D341Med (cell line): Measurements from ENCODE around the gene WNK4.

Experiments used
- DNase-seq: peaks from one replicate; pipeline ENCODE4 v3.0.0; 2012; ENCODE audit warnings: low spot score

Gene WNK4

DNA sequence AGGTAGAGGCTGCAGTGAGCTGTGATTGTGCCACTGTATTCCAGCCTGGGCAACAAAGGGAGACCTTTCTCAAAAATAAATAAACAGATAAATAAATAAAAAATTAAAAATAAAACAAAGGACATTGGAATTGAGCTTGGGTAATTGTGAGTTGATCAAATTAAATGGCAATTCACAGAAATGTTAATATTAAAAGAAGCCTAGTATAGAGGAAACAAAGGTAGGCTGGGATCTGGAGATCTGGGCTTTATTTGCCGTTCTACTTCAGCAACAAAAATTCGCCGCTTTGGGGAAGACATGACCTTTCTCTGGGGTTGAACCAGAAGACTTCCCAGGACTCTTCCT lies 7.5 kb upstream of the WNK4 start:
- no peak for DNase-seq

DNA sequence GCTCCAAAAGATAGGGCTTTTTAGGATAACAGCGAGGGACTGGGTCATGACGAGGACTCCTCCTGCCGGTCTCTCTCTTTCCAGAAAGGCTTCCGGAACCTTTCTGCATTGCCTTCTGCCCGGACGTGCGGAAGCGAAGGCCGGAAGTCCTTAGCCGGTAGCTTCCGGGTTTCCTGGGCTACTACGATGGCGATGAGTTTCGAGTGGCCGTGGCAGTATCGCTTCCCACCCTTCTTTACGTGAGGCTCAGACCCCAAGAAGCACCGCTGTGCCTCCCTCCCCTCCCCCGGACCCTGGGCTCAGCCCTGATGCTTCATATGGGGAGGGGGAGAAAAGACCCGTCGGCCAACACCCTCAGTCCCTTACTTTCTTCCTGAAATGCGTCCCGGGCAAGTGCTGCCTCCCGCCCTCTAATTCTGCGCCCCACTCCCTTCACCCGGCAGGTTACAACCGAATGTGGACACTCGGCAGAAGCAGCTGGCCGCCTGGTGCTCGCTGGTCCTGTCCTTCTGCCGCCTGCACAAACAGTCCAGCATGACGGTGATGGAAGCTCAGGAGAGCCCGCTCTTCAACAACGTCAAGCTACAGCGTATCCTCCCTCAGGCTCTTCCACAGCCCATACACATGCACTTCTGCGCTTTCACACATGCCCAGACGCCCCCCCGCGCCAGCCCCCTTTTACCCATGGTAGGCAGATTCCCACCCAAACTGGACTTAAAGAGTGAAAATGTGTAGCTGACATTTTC lies 6.9 kb upstream of the WNK4 start, which contains the start of gene VPS25:
TSS of gene VPS25 (plus strand) at position 160 of the 746 bp plus-strand sequence. CDS start at position 187, 27 bp downstream.
- peak; percentile 92 for DNase-seq

- DNase-seq = no peak
Observed at GRCh38 chr17:42774066-42774745, 6.2 kb upstream of the WNK4 start.

DNA sequence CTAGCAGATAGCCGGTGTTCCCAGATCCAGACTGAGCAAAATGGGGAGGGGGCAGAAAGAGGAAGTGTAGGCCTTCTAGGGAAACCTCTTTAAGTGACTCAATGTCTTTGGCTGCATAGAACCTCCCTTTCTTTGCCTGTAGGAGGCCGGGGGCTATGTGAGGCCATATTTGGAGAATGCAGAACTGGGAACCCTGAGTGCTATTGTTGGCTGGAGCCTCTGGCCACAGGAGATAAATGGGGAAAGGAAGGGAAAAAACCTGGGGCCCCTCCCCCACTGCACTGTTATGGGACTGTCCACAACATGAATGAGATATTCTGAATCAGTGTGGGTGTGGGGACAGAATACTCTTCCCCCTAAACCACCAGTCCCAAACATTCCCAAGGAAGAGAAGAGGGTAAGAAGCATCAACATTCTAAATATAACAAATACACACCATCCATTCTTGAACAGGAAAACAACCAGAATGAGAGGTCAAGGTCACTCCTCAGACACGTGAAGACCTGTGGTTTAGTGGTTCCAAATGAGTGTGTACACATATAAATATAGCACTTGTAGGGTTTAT lies 4.8 kb upstream of the WNK4 start:
- no peak for DNase-seq

DNA sequence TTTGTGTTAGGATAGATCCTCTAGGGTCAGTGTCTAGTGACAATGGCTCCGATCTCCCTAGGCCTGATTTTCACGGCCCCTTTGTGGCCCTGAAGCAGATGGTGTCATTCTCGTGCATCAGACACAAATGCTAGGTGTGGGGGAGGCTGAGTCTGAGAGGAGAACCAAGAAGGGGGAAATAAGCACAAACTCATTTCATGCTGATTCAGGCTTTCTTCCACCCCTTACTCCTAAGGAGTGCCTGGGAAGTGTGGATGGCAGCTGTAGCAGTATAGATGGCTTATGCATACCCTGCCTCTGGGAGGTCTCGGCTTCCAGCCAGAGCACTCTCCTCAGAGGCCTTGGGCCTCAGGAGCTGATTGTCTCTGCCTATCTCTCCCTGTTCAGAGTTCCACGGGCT lies 1.8 kb upstream of the WNK4 start:
- DNase-seq = no peak

DNA sequence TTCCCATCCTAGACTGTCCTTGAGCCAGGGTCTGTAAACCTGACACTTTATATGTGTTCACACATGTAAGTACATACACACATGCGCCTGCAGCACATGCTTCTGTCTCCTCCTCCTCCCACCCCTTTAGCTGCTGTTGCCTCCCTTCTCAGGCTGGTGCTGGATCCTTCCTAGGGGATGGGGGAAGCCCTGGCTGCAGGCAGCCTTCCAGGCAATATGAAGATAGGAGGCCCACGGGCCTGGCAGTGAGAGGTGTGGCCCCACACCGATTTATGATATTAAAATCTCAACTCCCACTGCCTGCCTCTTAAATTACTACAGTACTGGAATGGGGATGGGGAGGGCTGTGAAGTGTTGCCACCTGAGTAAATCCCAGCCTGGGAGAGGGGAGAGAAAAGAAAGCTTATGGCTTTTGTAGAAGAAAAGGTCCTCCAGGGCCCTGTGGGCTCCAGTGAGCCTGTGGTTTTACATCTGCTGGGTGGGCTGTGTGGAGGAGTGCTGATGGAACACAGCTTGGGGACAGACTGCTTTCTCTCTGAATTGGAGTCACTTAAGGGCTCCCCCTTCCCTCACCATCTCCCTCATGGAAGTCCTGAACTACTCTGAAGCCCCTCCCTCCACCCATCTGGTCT lies 990 bp upstream of the WNK4 start:
- DNase-seq = no peak

DNA sequence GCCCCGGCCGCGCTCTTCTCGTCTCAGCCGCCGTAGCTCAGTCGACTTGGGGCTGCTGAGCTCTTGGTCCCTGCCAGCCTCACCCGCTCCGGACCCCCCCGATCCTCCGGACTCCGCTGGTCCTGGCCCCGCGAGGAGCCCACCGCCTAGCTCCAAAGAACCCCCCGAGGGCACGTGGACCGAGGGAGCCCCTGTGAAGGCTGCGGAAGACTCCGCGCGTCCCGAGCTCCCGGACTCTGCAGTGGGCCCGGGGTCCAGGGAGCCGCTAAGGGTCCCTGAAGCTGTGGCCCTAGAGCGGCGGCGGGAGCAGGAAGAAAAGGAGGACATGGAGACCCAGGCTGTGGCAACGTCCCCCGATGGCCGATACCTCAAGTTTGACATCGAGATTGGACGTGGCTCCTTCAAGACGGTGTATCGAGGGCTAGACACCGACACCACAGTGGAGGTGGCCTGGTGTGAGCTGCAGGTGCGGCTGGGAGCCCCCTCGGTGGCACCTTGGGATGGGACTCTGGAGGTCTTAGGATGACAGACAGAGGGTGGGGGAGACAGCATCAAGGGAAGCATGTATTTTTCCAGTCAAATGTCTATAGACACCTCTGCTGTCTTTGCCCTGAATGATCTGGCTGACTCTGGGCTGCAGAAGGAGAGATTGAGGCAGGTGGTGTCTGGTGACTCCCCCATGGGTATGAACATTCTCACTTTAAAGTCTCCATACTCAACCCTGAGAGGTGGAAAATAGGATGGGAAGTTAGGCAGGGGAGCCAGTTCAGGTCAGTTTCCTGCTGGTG lies 635 bp downstream of the WNK4 start:
- DNase-seq = no peak

GRCh38 chr17:42781639-42782165 lies 1.3 kb downstream of the WNK4 start:
- DNase-seq = no peak

DNA sequence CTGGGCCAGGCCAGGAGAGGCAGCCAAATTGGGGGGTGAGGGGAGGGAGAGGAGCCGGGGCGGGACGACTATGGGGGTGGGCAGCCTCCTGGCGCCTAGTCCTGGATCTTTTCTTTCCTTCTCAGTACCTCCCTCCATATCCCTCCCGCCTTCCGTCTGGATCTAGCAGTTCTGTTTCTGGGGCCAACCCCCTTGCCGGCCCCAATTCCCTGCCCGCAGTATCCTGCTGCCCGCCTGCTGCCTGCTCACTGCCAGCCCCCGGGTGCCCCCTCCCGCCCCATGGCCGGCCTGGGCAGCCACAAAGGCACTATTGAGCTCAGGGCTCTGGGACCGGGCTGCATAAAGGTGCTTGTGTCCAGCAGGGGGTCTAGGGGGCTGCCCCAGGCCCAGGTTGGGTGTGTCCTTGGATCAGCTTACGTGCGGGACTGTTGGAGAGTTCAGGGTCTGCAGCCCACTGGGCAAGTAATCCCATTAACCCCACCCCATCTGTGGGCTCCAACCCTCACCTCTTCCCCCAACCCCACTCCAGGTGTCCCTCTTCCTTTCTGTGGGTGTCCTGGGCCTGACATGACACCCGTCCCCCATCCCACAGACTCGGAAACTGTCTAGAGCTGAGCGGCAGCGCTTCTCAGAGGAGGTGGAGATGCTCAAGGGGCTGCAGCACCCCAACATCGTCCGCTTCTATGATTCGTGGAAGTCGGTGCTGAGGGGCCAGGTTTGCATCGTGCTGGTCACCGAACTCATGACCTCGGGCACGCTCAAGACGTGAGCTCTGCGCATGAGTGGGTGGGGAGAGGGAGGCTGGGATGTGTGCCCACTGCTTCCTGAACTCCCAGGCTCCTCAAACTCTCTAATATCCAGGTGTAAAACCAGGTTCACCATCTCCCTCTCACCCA lies 2.0 kb downstream of the WNK4 start:
- DNase-seq = no peak

DNA sequence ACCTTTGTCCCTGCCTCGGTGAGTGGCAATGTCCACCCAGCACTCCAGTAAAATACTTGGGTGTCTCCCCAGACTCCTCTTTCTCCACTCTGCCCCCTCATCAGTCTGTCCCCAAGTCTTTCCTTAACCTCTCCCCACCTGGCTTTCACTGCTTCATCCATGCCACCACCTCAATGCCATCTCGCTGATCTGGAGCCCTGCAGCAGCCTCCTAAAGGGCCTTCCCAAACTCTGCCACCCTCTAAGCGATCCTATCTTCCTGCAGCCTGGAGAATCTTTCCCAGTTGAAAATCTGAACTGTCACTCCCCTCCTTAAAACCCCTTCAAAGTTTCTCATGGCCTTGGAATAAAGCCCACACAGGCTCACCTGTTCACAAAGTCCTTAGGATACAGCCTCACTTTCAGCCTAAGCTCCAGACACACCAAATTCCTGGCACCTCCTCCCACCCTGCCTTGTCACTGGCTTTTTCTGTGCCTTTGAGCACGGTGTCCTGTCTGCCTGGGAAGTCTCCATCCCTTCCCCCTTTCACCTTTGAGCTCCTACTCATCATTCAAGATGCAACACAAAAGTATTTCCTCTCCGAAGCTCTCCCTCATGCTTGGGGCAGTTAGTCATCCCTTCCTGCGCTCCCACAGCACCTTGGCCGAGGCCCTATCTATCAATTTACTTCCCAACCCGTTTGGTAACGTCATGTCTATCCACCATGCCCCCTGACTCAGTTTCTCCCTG lies 2.8 kb downstream of the WNK4 start:
- no peak for DNase-seq

DNA sequence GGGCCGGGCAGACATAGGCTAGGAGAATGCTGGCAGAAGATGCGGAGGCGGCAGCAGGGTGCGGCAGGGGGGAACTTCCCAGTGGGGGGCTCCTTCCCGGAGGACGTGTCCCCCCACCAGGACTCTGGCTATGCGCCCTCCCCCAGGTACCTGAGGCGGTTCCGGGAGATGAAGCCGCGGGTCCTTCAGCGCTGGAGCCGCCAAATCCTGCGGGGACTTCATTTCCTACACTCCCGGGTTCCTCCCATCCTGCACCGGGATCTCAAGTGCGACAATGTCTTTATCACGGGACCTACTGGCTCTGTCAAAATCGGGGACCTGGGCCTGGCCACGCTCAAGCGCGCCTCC lies 3.4 kb downstream of the WNK4 start:
- no peak for DNase-seq

DNA sequence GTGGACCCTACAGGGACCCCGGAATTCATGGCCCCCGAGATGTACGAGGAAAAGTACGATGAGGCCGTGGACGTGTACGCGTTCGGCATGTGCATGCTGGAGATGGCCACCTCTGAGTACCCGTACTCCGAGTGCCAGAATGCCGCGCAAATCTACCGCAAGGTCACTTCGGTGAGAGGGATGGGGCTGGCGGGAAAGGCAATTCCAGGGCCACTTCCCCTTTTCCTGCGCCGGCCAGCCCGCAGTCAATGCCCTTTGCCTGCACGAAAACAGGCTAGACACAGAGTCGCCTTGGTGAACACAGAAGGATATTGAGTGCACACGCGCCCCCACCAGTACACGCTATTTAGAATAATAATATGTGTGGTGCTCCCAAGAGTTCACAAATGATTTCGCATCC lies 4.0 kb downstream of the WNK4 start:
- DNase-seq = no peak

GRCh38 chr17:42784811-42785592 lies 4.6 kb downstream of the WNK4 start:
- no peak for DNase-seq

DNA sequence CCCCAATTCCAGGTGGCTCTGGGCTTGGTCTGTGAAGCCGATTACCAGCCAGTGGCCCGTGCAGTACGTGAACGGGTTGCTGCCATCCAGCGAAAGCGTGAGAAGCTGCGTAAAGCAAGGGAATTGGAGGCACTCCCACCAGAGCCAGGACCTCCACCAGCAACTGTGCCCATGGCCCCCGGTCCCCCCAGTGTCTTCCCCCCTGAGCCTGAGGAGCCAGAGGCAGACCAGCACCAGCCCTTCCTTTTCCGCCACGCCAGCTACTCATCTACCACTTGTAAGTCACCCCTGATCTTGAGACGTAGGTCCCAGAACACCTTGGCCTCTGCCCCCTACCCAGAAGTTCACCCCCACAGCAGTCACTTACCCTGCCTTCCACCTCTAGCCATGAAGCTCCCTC lies 6.9 kb downstream of the WNK4 start:
- no peak for DNase-seq

GRCh38 chr17:42791948-42792347 lies 11.5 kb downstream of the WNK4 start:
- no peak for DNase-seq

DNA sequence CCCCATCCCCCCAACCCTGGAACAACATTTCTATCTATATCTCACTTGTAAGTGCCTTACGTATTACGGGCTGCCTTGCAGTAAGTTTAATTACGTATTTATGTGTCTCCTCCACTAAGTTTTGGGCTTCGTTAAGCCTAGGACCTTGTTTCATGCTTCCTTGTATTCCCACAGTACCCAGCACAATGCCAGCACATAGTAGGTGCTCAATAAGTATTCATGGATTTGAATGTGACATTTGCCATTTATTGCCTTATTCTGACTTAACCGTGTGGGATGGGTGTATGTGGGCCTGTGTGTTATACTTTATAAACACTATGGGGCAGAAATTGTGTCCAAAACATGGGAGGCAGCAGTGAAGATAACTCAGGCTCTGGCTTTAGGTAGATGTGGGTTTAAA lies 12.1 kb downstream of the WNK4 start:
- no peak for DNase-seq

DNA sequence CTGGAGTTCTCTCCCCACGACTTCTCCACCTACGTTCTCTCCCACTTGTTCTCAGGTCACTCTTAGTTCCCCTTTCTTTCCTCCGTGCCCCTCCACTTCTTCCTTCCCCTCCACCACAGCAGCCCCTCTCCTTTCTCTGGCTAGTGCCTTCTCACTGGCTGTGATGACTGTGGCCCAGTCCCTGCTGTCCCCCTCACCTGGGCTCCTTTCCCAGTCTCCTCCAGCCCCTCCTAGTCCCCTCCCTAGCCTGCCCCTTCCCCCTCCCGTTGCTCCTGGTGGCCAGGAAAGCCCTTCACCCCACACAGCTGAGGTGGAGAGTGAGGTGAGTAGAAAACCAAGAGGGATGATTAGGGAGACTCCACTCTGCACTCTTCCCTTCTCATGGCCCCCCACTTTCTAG lies 14.7 kb downstream of the WNK4 start:
- DNase-seq = no peak

- DNase-seq = no peak
Observed at GRCh38 chr17:42795465-42795864, 15.1 kb downstream of the WNK4 start.

GRCh38 chr17:42796066-42796758 lies 15.8 kb downstream of the WNK4 start:
- DNase-seq = no peak
